H1 (cell line): ENCODE measurements around the gene ATP6V1B1. TPM values are rescaled to one million over a fixed set of nuclear protein-coding genes. Genes with fewer than 3 reads are reported as not detected.

Experiments
- CTCF ChIA-PET: fragments of 300-600 bp; sonication (Branson Sonifier 250); formaldehyde crosslinking; loops from one replicate; lab custom pipeline; 2021; ENCODE audit not compliant: partially characterized antibody; lab: Charles Lee
- POLR2A ChIA-PET: fragments of 300-600 bp; sonication (Branson Sonifier 250); formaldehyde crosslinking; loops from one replicate; lab custom pipeline; 2021; ENCODE audit warnings: inconsistent platforms; ENCODE audit not compliant: partially characterized antibody; lab: Charles Lee
- DNase-seq, 2 experiments: peaks; one replicate each; pipeline versions ENCODE4 v3.0.0 to v3.0.0-alpha.2; 2010 to 2022; ENCODE audit warnings: low spot score in 2 of 2, low read depth in 1 of 2, mixed read lengths in 1 of 2
- FAIRE-seq: peaks from 2 replicates; lab custom pipeline; 2011; peaks lifted over from hg19 to GRCh38; lab: Jason Lieb, UNC
- H2AFZ ChIP-seq: 2 replicates; pipeline ENCODE4 v1.8.1; 2012; ENCODE audit warnings: low read length, inconsistent platforms
- H2AK5ac ChIP-seq: 2 replicates; pipeline ENCODE4 v1.6.1; 2013; ENCODE audit warnings: low read depth, low read length
- H2BK120ac ChIP-seq: replicated peaks from 2 replicates; pipeline ENCODE3; 2013; ENCODE audit warnings: low read depth, low read length, inconsistent platforms
- H2BK12ac ChIP-seq: 2 replicates; pipeline ENCODE4 v1.6.1; 2013; ENCODE audit warnings: low read depth, low read length
- H2BK15ac ChIP-seq: 2 replicates; pipeline ENCODE4 v1.6.1; 2013; ENCODE audit warnings: low read length
- H2BK20ac ChIP-seq: 2 replicates; pipeline ENCODE4 v1.6.1; 2013; ENCODE audit warnings: low read length
- H2BK5ac ChIP-seq: 2 replicates; pipeline ENCODE4 v1.6.1; 2013; ENCODE audit warnings: low read depth, low read length
- H3K14ac ChIP-seq: 2 replicates; pipeline ENCODE4 v1.6.1; 2013; ENCODE audit warnings: inconsistent platforms; ENCODE audit not compliant: insufficient read length
- H3K18ac ChIP-seq: 2 replicates; pipeline ENCODE4 v1.6.1; 2013; ENCODE audit warnings: low read length; ENCODE audit errors: extremely low read depth
- H3K23ac ChIP-seq: 2 replicates; pipeline ENCODE4 v1.6.1; 2013; ENCODE audit warnings: inconsistent platforms; ENCODE audit not compliant: insufficient read length
- H3K23me2 ChIP-seq: 2 replicates; pipeline ENCODE4 v1.6.1; 2013; ENCODE audit warnings: low read depth, low read length
- H3K27ac ChIP-seq: 2 replicates; pipeline ENCODE4 v1.6.1; 2011; ENCODE audit warnings: low read depth, low read length, inconsistent platforms
- H3K27me3 ChIP-seq, 4 experiments: replicated peaks in 1 of 4; 1 replicate in 1 of 4; 2 replicates in 3 of 4; pipeline versions ENCODE4 v1.6.1 to v1.8.1; 2011 to 2013; ENCODE audit warnings: low read length in 3 of 4, mild to moderate bottlenecking in 3 of 4, inconsistent platforms in 2 of 4, mixed read lengths in 2 of 4, moderate library complexity in 1 of 4; ENCODE audit not compliant: control insufficient read depth in 3 of 4, insufficient read depth in 3 of 4; ENCODE audit errors: extremely low read depth in 1 of 4
- H3K36me3 ChIP-seq, 4 experiments: 2 replicates each; pipeline versions ENCODE4 v1.6.1 to v1.8.1; 2011 to 2013; ENCODE audit warnings: mild to moderate bottlenecking in 4 of 4, low read length in 3 of 4, moderate library complexity in 2 of 4, control low read depth in 1 of 4, inconsistent platforms in 1 of 4; ENCODE audit not compliant: insufficient read depth in 4 of 4, control insufficient read depth in 2 of 4
- H3K4ac ChIP-seq: replicated peaks from 2 replicates; pipeline ENCODE3; 2013; ENCODE audit warnings: low read length, low read depth, mixed read lengths, inconsistent platforms; ENCODE audit not compliant: insufficient read length
- H3K4me1 ChIP-seq, 4 experiments: replicated peaks in 1 of 4; 1 replicate in 1 of 4; 2 replicates in 3 of 4; pipeline versions ENCODE4 v1.6.1 to v1.8.1; 2011 to 2013; ENCODE audit warnings: low read length in 3 of 4, inconsistent platforms in 2 of 4, mixed read lengths in 1 of 4; ENCODE audit not compliant: insufficient read depth in 4 of 4, control insufficient read depth in 3 of 4
- H3K4me2 ChIP-seq, 2 experiments: 2 replicates each; pipeline versions ENCODE4 v1.6.1 to v1.8.1; 2011 to 2013; ENCODE audit warnings: low read depth in 2 of 2, low read length in 2 of 2, control low read depth in 1 of 2, inconsistent platforms in 1 of 2, mild to moderate bottlenecking in 1 of 2; ENCODE audit not compliant: insufficient read depth in 1 of 2
- H3K4me3 ChIP-seq, 4 experiments: fragments of 200-600, 300-600 bp in 1 of 4; sonication (generic), shearing (Covaris generic), sonication (Bioruptor Twin) in 1 of 4; 2 replicates each; pipeline versions ENCODE4 v1.5.1 to v1.8.1; 2011 to 2016; ENCODE audit warnings: low read length in 4 of 4, low read depth in 3 of 4, control low read depth in 2 of 4, inconsistent platforms in 2 of 4, mild to moderate bottlenecking in 2 of 4, mixed read lengths in 1 of 4, moderate library complexity in 1 of 4; ENCODE audit not compliant: insufficient read depth in 2 of 4; ENCODE audit errors: extremely low read depth in 1 of 4
- H3K56ac ChIP-seq: replicated peaks from 2 replicates; pipeline ENCODE3; 2013; ENCODE audit warnings: low read depth, mild to moderate bottlenecking, mixed read lengths, low read length, inconsistent platforms; ENCODE audit not compliant: insufficient read length
- H3K79me1 ChIP-seq: 2 replicates; pipeline ENCODE4 v1.6.1; 2013; ENCODE audit warnings: low read depth, low read length, control low read depth
- H3K79me2 ChIP-seq, 2 experiments: 2 replicates each; pipeline versions ENCODE4 v1.6.1 to v1.8.1; 2012 to 2013; ENCODE audit warnings: low read length in 2 of 2, mild to moderate bottlenecking in 2 of 2, inconsistent platforms in 1 of 2; ENCODE audit not compliant: insufficient read depth in 2 of 2, control insufficient read depth in 1 of 2
- H3K9ac ChIP-seq, 4 experiments: replicated peaks in 1 of 4; 1 replicate in 1 of 4; 2 replicates in 3 of 4; pipeline versions ENCODE4 v1.6.1 to v1.8.1; 2011 to 2013; ENCODE audit warnings: low read depth in 3 of 4, low read length in 3 of 4, control low read depth in 2 of 4, mild to moderate bottlenecking in 2 of 4, moderate library complexity in 2 of 4, inconsistent platforms in 1 of 4; ENCODE audit errors: extremely low read depth in 1 of 4
- H3K9me3 ChIP-seq, 2 experiments: 2 replicates each; pipeline versions ENCODE4 v1.6.1 to v1.8.1; 2012 to 2013; ENCODE audit warnings: mild to moderate bottlenecking in 2 of 2, moderate library complexity in 2 of 2, control low read depth in 1 of 2, inconsistent platforms in 1 of 2, low read depth in 1 of 2, low read length in 1 of 2, mixed read lengths in 1 of 2; ENCODE audit not compliant: insufficient read depth in 2 of 2
- H4K20me1 ChIP-seq, 2 experiments: replicated peaks in 1 of 2; 2 replicates each; pipeline versions ENCODE3 to v1.8.1; 2011 to 2013; ENCODE audit warnings: inconsistent platforms in 2 of 2, low read length in 2 of 2, mild to moderate bottlenecking in 1 of 2; ENCODE audit not compliant: insufficient read depth in 2 of 2, control insufficient read depth in 1 of 2
- H4K5ac ChIP-seq: 2 replicates; pipeline ENCODE4 v1.6.1; 2013; ENCODE audit warnings: low read length, low read depth, mixed read lengths, inconsistent platforms; ENCODE audit not compliant: insufficient read length
- H4K8ac ChIP-seq: 2 replicates; pipeline ENCODE4 v1.8.0; 2013; ENCODE audit warnings: mild to moderate bottlenecking, moderate library complexity, low read length, inconsistent platforms; ENCODE audit not compliant: insufficient read depth; ENCODE audit errors: extremely low read depth
- H4K91ac ChIP-seq: replicated peaks from 2 replicates; pipeline ENCODE3; 2013; ENCODE audit warnings: low read length, mixed read lengths, inconsistent platforms; ENCODE audit not compliant: insufficient read length
- ASH2L ChIP-seq: fragments of 200-600, 300-600 bp; sonication (generic); IDR thresholded peaks from one replicate; pipeline ENCODE4 v1.7.1; 2017; ENCODE audit warnings: low read length
- E2F6 ChIP-seq: IDR thresholded peaks from 2 replicates; pipeline ENCODE4 v1.6.1; 2012; ENCODE audit warnings: inconsistent platforms
- WGBS, 2 experiments: shearing (Covaris generic) in 1 of 2; methylation state at CpG; one replicate each; pipeline versions ENCODE4 v1.1.6 to v1.1.7; 2013 to 2015; ENCODE audit warnings: low lambda C conversion rate in 2 of 2, mixed read lengths in 2 of 2, inconsistent platforms in 1 of 2, low coverage in 1 of 2, missing lambda C conversion rate in 1 of 2; ENCODE audit not compliant: insufficient replicate concordance in 2 of 2, insufficient coverage in 1 of 2, insufficient read length in 1 of 2; ENCODE audit errors: extremely low coverage in 1 of 2, missing lambda C conversion rate in 1 of 2; 5-methylcytosine and 5-hydroxymethylcytosine counted together
- polyA plus RNA-seq, 7 experiments: library from polyadenylated mRNA; depleted of rRNA in 3 of 7; stranded (reverse) in 5 of 7; unstranded in 2 of 7; fragments of >200 nt in 5 of 7; fragments of 200-250 nt in 2 of 7; gene quantifications; 1 replicate in 5 of 7; 2 replicates in 1 of 7; 4 replicates in 1 of 7; pipeline versions ENCODE4 v1.2.1 to v1.2.3, GENCODE V29; 2011 to 2013; ENCODE audit warnings: missing spikeins in 2 of 7, mixed read lengths in 2 of 7
- total RNA-seq: library from RNA; stranded (reverse); fragmentation: NEBNext Ultra II Directional; extraction: Animal tissue kit (Norgen Biotek cat#: 25700); gene quantifications from 2 replicates; pipeline ENCODE4 v1.2.1, GENCODE V29; 2021

The ATP6V1B1 gene
- total and polyA plus RNA-seq, 2 of the 8 experiments (the other 6 are each of a cell fraction or from before 2014, with no cell fraction given) = not detected

- H3K27me3 ChIP-seq = peaks cover 10 to 37% (median 26%) of the 10 kb centered on the region in 4 experiments
These were observed 25.3 kb downstream of the ATP6V1B1 start for GRCh38 chr2:70960833-70961647.

More at GRCh38 chr2:70960833-70961647, 25.3 kb downstream of the ATP6V1B1 start:
- Histone ChIP-seq H3K56ac (no peak overlapping the region), H3K4ac (no peak overlapping the region), H2BK15ac (0 out of 2 replicates have a peak overlapping the region, but pooled peaks have one; percentile 88), H3K4me2 (no peak overlapping the region), H3K27ac (no peak overlapping the region), H3K9me3 (no peaks in the 10 kb centered on the region), H2BK20ac (no peak overlapping the region; the same call in 1 of the 2 replicates), H3K14ac (no peak overlapping the region), H4K91ac (no peak overlapping the region)
- DNase-seq = peak in 1 of 2 experiments; percentile 56
- no peak for TF ChIP-seq ASH2L
- TF ChIP-seq E2F6 = 0 out of 2 replicates have a peak, but pooled peaks have one; percentile 31
- TF ChIP-seq, all 59 proteins: peak for 1
- Histone ChIP-seq H2BK5ac (no peak overlapping the region), H4K8ac (no peak overlapping the region), H3K18ac (no peak overlapping the region), H2BK12ac (no peak overlapping the region), H2AK5ac (no peak overlapping the region), H3K23ac (no peak overlapping the region), H3K9ac (no peak overlapping the region), H4K5ac (no peak overlapping the region), H3K4me1 (no peaks in the 10 kb centered on the region; a peak in 1 of 7 replicates), H3K79me2 (no peaks in the 10 kb centered on the region), H2AFZ (no peak overlapping the region), H4K20me1 (no peaks in the 10 kb centered on the region), H3K23me2 (no peaks in the 10 kb centered on the region; the same call in 1 of the 2 replicates), H3K36me3 (no peaks in the 10 kb centered on the region), H3K4me3 (no peak overlapping the region), H2BK120ac (no peak overlapping the region), H3K79me1 (no peaks in the 10 kb centered on the region)
- CTCF ChIA-PET = interaction anchor here (0.6 to 8.6 kb wide), 49 partner anchors 9 to 305 kb away, joined by 3 to 99 read pairs (median 5); partner anchors contain the start of genes ADD2, ANKRD53, ATP6V1B1 and FIGLA
- WGBS, 2 experiments = 85% methylated on average over 14 of the region's 14 CpGs; no CpG with 5 or more reads in 1 of the 2 experiments
- FAIRE-seq = no peak
- POLR2A ChIA-PET = no interaction called here
